Measurements from ENCODE around the gene MSH6. TPM values are rescaled to one million over a fixed set of nuclear protein-coding genes. Genes with fewer than 3 reads are reported as not detected.

Gene MSH6
- 80.7 and 84.0 TPM in 2 replicates for total RNA-seq
- polyA plus RNA-seq: 78.1 and 89.1 TPM in 2 replicates

- peak; percentile 94 to 95 for DNase-seq (ENCODE audit: low read depth in 1 of 2, low spot score in 1 of 2)
- Histone ChIP-seq H3K27me3 (no peaks in the 10 kb centered on the region), H3K36me3 (no peaks in the 10 kb centered on the region), H3K27ac (peak within 1 kb of the TSS; percentile 88), H3K4me3 (peak within 1 kb of the TSS; percentile 73), H3K4me1 (ENCODE audit: low read depth) (no peaks in the 10 kb centered on the region), H3K9me3 (ENCODE audit: low read depth) (no peaks in the 10 kb centered on the region)
- no peak for TF ChIP-seq CTCF (IDR thresholded peaks at IDR 0.05; ENCODE audit: low read depth, low read length)
Observed at GRCh38 chr2:47782671-47783485, at the start of gene MSH6. Gene MSH6, plus strand, starts transcription at chr2:47783145. Its CDS starts 89 bp downstream, at chr2:47783234.

GRCh38 chr2:47735136-47735869 lies 47.6 kb upstream of the MSH6 start:
- no peaks in the 10 kb centered on the region for H3K4me1 ChIP-seq (ENCODE audit: low read depth)
- no peak overlapping the region for H3K4me3 ChIP-seq

GRCh38 chr2:47735912-47736311 lies 47.0 kb upstream of the MSH6 start:
- Histone ChIP-seq H3K27ac (no peak overlapping the region), H3K9me3 (ENCODE audit: low read depth) (no peaks in the 10 kb centered on the region), H3K4me1 (ENCODE audit: low read depth) (no peaks in the 10 kb centered on the region), H3K36me3 (no peaks in the 10 kb centered on the region), H3K4me3 (no peak overlapping the region), H3K27me3 (no peaks in the 10 kb centered on the region)
- no peak for TF ChIP-seq CTCF (IDR thresholded peaks at IDR 0.05; ENCODE audit: low read depth, low read length)
- DNase-seq (ENCODE audit: low read depth in 1 of 2, low spot score in 1 of 2): no peak

More at GRCh38 chr2:47735136-47735869, 47.6 kb upstream of the MSH6 start:
- no peak for TF ChIP-seq CTCF (IDR thresholded peaks at IDR 0.05; ENCODE audit: low read depth, low read length)
- Histone ChIP-seq H3K36me3 (no peaks in the 10 kb centered on the region), H3K27ac (no peak overlapping the region), H3K27me3 (no peaks in the 10 kb centered on the region), H3K9me3 (ENCODE audit: low read depth) (no peaks in the 10 kb centered on the region)
- DNase-seq (ENCODE audit: low read depth in 1 of 2, low spot score in 1 of 2): peak in 1 of 2 donors; percentile 34

- no peak for TF ChIP-seq CTCF (IDR thresholded peaks at IDR 0.05; ENCODE audit: low read depth, low read length)
- Histone ChIP-seq H3K4me1 (ENCODE audit: low read depth) (no peaks in the 10 kb centered on the region), H3K36me3 (no peaks in the 10 kb centered on the region), H3K9me3 (ENCODE audit: low read depth) (no peaks in the 10 kb centered on the region), H3K27ac (no peak overlapping the region), H3K27me3 (no peaks in the 10 kb centered on the region), H3K4me3 (no peak overlapping the region)
- peak in 1 of 2 donors; percentile 41 for DNase-seq (ENCODE audit: low read depth in 1 of 2, low spot score in 1 of 2)
Observed at GRCh38 chr2:47737191-47737975, 45.6 kb upstream of the MSH6 start.

GRCh38 chr2:47738331-47738730 lies 44.6 kb upstream of the MSH6 start:
- no peak overlapping the region for H3K4me3 ChIP-seq
- no peak for DNase-seq (ENCODE audit: low read depth in 1 of 2, low spot score in 1 of 2)
- TF ChIP-seq CTCF (IDR thresholded peaks at IDR 0.05; ENCODE audit: low read depth, low read length): no peak
- no peaks in the 10 kb centered on the region for H3K36me3 ChIP-seq
- no peaks in the 10 kb centered on the region for H3K9me3 ChIP-seq (ENCODE audit: low read depth)
- H3K27me3 ChIP-seq: no peaks in the 10 kb centered on the region
- no peak overlapping the region for H3K27ac ChIP-seq
- no peaks in the 10 kb centered on the region for H3K4me1 ChIP-seq (ENCODE audit: low read depth)

All from cardiac muscle cell (in vitro differentiated cells and primary cell).